OCI-LY7 (cell line): ENCODE measurements around the gene GRIPAP1.

ENCODE experiments used
- EZH2phosphoT487 ChIP-seq: fragments of 200-600 bp; sonication (generic); IDR thresholded peaks from 2 replicates; pipeline ENCODE4 v1.6.1; 2018; ENCODE audit warnings: low read depth, borderline replicate concordance, mild to moderate bottlenecking, mixed run types, antibody characterized with exemption, low read length, moderate library complexity, mixed read lengths
- TF ChIP-seq, protein P1 (sequence below): fragments of 200-600 bp; sonication (generic); conservative IDR thresholded peaks from 2 replicates; pipeline ENCODE4 v1.5.1; 2014; ENCODE audit warnings: mild to moderate bottlenecking, antibody characterized with exemption, low read length, moderate library complexity, mixed read lengths

DNA sequence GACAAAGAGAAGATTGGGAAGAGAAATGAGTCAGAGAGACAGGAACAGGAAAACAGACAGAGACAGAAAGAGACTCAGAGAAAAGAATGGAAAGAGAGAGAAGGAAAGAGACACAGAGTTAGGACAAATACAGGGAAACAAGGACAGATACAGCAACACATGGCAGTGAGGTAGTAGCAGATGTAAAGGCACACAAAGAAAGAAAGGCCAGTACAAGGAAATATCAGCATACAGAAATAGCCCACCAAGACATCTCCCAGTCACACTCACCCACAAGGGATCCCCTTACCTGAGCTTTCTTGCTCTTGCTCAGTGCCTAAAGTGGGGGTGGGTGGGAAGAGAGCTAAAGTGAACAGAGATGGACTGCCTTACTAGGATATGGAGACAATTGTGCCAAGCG, 4.2 kb downstream of the GRIPAP1 start:
- TF ChIP-seq, protein P1, sequence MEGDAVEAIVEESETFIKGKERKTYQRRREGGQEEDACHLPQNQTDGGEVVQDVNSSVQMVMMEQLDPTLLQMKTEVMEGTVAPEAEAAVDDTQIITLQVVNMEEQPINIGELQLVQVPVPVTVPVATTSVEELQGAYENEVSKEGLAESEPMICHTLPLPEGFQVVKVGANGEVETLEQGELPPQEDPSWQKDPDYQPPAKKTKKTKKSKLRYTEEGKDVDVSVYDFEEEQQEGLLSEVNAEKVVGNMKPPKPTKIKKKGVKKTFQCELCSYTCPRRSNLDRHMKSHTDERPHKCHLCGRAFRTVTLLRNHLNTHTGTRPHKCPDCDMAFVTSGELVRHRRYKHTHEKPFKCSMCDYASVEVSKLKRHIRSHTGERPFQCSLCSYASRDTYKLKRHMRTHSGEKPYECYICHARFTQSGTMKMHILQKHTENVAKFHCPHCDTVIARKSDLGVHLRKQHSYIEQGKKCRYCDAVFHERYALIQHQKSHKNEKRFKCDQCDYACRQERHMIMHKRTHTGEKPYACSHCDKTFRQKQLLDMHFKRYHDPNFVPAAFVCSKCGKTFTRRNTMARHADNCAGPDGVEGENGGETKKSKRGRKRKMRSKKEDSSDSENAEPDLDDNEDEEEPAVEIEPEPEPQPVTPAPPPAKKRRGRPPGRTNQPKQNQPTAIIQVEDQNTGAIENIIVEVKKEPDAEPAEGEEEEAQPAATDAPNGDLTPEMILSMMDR: no peak
- no peak for TF ChIP-seq EZH2phosphoT487
